SU-DHL-6 (cell line): ENCODE results near the gene TMSB4X.

Source experiments
- H2AFZ ChIP-seq: fragments of 200-600 bp; sonication (generic); 2 replicates; pipeline ENCODE4 v1.6.1; 2014; ENCODE audit warnings: low read depth, mild to moderate bottlenecking, moderate library complexity, mixed read lengths, antibody characterized with exemption, low read length; ENCODE audit not compliant: severe bottlenecking
- H3F3A ChIP-seq: fragments of 200-600 bp; shearing (Covaris generic); 2 replicates; pipeline ENCODE4 v1.6.0; 2016; ENCODE audit warnings: antibody characterized with exemption, mild to moderate bottlenecking; ENCODE audit not compliant: insufficient read depth
- H3K27ac ChIP-seq: fragments of 200-600 bp; sonication (generic); 2 replicates; pipeline ENCODE4 v1.5.1; 2016; ENCODE audit warnings: low read depth, mild to moderate bottlenecking, low read length, moderate library complexity, mixed read lengths
- H3K27me3 ChIP-seq: fragments of 200-600 bp; sonication (generic), shearing (Covaris generic); 2 replicates; pipeline ENCODE4 v1.6.0; 2014; ENCODE audit warnings: mild to moderate bottlenecking, low read length
- H3K36me3 ChIP-seq: fragments of 200-600 bp; sonication (generic); 2 replicates; pipeline ENCODE4 v1.6.1; 2014; ENCODE audit warnings: mild to moderate bottlenecking, low read length, mixed read lengths
- H3K4me2 ChIP-seq: fragments of 300-600, 200-600 bp; shearing (Covaris generic), sonication (generic); 2 replicates; pipeline ENCODE4 v1.6.0; 2014; ENCODE audit warnings: low read length, low read depth, mild to moderate bottlenecking; ENCODE audit not compliant: poor library complexity, severe bottlenecking
- H3K4me3 ChIP-seq: fragments of 200-600 bp; sonication (generic); 2 replicates; pipeline ENCODE4 v1.5.1; 2014; ENCODE audit warnings: antibody characterized with exemption, low read length, mild to moderate bottlenecking, mixed read lengths; ENCODE audit not compliant: insufficient read depth, poor library complexity, severe bottlenecking
- H3K79me2 ChIP-seq: fragments of 200-600 bp; sonication (generic); 2 replicates; pipeline ENCODE4 v1.6.1; 2014; ENCODE audit warnings: mild to moderate bottlenecking, low read length, moderate library complexity; ENCODE audit not compliant: insufficient read depth
- H3K9ac ChIP-seq: fragments of 200-600 bp; sonication (generic); 2 replicates; pipeline ENCODE4 v1.7.0; 2014; ENCODE audit warnings: mild to moderate bottlenecking, low read length
- H3K9me2 ChIP-seq: fragments of 200-600 bp; sonication (generic); replicated peaks from 2 replicates; pipeline ENCODE4 v1.6.1; 2014; ENCODE audit warnings: low read length; ENCODE audit not compliant: insufficient read depth
- H3K9me3 ChIP-seq: fragments of 200-600 bp; sonication (generic); 2 replicates; pipeline ENCODE4 v1.6.1; 2014; ENCODE audit warnings: low read length, mixed read lengths; ENCODE audit not compliant: insufficient read depth
- H4K20me1 ChIP-seq: fragments of 200-600 bp; sonication (generic); 2 replicates; pipeline ENCODE4 v1.6.1; 2014; ENCODE audit warnings: low read depth, mild to moderate bottlenecking, antibody characterized with exemption, low read length, moderate library complexity, mixed read lengths
- EZH2phosphoT487 ChIP-seq: fragments of 200-600 bp; sonication (generic), shearing (Covaris generic); conservative IDR thresholded peaks from 2 replicates; pipeline ENCODE4 v1.6.1; 2018; ENCODE audit warnings: mild to moderate bottlenecking, antibody characterized with exemption, low read length, moderate library complexity, mixed read lengths
- TF ChIP-seq, protein P1 (sequence below): fragments of 200-600 bp; sonication (generic); IDR thresholded peaks from one replicate; pipeline ENCODE4 v1.5.1; 2017; ENCODE audit warnings: antibody characterized with exemption, mild to moderate bottlenecking, low read length, moderate library complexity; ENCODE audit not compliant: insufficient read depth, poor library complexity, severe bottlenecking

The TMSB4X gene

DNA sequence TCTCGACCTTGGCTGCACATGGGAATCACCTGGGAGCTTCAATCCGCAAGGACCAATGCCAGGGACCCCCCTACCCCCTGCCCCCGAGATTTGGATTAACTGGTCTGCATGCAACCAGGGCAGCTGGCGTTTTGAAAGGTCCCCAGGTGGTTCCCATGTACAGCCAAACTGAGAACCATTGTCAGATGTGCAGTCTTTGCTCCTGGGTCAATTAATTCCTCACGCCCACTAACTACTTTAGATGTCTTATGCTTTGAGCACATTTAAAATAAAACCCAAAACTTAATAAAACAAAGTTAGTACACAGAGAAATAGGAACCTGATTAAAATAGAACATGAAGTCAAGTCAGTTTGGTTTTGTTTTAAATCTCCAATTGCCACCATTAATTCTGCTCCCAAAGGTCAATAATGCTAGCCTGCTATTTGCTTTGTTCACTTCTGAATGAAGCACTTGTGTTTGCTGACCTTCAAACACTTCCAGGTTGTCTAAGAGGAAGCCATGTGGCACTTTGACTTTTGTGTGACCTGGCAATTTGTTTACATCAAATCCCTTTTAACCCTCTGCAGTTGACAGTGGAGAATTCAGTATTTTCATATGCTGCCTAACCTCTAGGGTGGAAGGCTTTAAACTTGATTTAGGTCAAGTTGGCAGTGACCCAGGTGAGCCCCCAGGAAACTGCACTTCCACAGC lies 27.2 kb upstream of the TMSB4X start:
- Histone ChIP-seq H3K79me2 (no peaks in the 10 kb centered on the region; the same call in 1 of the 2 replicates), H3K36me3 (no peaks in the 10 kb centered on the region), H3K27ac (peak overlapping the region; percentile 96), H3K4me3 (no peak overlapping the region), H2AFZ (no peak overlapping the region), H3F3A (peaks cover 35% of the 10 kb centered on the region), H3K27me3 (no peaks in the 10 kb centered on the region), H3K4me2 (peak overlapping the region; percentile 84), H3K9ac (peak overlapping the region; percentile 55), H3K9me2 (no peaks in the 10 kb centered on the region), H4K20me1 (no peaks in the 10 kb centered on the region), H3K9me3 (no peaks in the 10 kb centered on the region)
- TF ChIP-seq EZH2phosphoT487, result no peak
- TF ChIP-seq, protein P1, sequence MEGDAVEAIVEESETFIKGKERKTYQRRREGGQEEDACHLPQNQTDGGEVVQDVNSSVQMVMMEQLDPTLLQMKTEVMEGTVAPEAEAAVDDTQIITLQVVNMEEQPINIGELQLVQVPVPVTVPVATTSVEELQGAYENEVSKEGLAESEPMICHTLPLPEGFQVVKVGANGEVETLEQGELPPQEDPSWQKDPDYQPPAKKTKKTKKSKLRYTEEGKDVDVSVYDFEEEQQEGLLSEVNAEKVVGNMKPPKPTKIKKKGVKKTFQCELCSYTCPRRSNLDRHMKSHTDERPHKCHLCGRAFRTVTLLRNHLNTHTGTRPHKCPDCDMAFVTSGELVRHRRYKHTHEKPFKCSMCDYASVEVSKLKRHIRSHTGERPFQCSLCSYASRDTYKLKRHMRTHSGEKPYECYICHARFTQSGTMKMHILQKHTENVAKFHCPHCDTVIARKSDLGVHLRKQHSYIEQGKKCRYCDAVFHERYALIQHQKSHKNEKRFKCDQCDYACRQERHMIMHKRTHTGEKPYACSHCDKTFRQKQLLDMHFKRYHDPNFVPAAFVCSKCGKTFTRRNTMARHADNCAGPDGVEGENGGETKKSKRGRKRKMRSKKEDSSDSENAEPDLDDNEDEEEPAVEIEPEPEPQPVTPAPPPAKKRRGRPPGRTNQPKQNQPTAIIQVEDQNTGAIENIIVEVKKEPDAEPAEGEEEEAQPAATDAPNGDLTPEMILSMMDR, result no peak

DNA sequence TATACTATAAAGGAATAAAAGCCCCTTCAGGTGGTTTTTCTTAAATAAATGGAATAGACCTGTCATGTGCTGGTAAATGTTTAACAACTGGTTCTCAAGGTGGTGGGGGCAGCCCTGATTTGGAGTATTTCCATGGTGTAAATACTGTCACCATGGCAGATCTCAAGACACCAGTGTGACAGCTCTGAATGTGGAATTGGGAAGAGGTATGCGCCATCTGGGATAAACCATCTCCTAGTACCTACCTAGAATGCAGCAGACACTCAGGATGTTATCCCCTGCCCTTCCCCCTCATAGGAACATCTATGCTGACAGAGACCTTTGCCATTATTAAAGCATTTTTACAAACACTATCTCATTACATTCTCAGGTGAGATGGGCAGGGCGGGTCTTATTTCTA lies 26.4 kb upstream of the TMSB4X start:
- TF ChIP-seq EZH2phosphoT487, result no peak
- TF ChIP-seq, protein P1, result no peak
- no peaks in the 10 kb centered on the region for H3K36me3 ChIP-seq
- no peak overlapping the region for H3K4me3 ChIP-seq
- H4K20me1 ChIP-seq, result no peaks in the 10 kb centered on the region
- H3K4me2 ChIP-seq, result peak overlapping the region; percentile 84
- H3K27ac ChIP-seq, result peak overlapping the region; percentile 96
- peak overlapping the region; percentile 57 for H2AFZ ChIP-seq
- H3F3A ChIP-seq, result peaks cover 43% of the 10 kb centered on the region
- H3K9me3 ChIP-seq, result no peaks in the 10 kb centered on the region
- no peaks in the 10 kb centered on the region for H3K9me2 ChIP-seq
- peak overlapping the region; percentile 55 for H3K9ac ChIP-seq
- no peaks in the 10 kb centered on the region for H3K27me3 ChIP-seq
- H3K79me2 ChIP-seq, result no peaks in the 10 kb centered on the region; the same call in 1 of the 2 replicates

DNA sequence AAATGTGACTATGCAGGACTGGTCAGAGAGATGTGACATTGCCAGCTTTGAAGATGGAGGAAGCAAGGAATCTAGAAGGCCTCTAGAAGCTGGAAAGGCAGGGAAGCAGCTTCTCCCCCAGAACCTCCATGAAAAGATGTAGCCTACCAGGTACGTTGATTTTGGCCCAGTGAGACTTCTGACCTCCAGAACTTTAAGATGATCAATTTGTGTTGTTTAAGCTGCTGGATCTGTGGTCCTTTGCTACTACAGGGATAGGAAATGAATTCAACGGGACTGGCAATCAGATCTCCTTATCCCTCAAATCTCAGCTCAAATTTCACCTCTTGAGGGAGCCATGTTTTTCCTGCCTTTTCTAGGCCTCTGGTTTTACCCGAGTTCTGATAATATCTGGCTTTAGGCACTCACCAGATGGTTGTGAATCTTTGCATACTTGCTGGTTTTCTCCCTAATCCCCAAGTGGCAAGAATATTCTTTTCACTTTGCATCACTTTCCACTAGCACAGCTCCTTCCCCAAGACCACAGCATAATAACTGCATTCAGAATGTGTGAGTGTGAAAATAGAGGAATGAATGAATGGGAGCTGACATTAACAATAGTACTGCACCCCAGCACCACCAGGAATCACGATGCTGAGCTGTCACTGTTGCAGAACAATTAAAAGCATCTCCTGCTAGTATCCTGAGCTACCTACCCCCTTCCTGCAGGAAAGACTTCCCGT lies 25.5 kb upstream of the TMSB4X start:
- H3K4me2 ChIP-seq, result peak overlapping the region; percentile 84
- peak overlapping the region; percentile 57 for H2AFZ ChIP-seq

More for the DNA sequence above, 25.5 kb upstream of the TMSB4X start:
- Histone ChIP-seq H3K9ac (peak overlapping the region; percentile 55), H4K20me1 (no peaks in the 10 kb centered on the region), H3K27ac (peak overlapping the region; percentile 96), H3K4me3 (no peak overlapping the region), H3K36me3 (no peaks in the 10 kb centered on the region), H3K9me3 (no peaks in the 10 kb centered on the region), H3K9me2 (no peaks in the 10 kb centered on the region), H3K79me2 (no peaks in the 10 kb centered on the region; the same call in 1 of the 2 replicates), H3K27me3 (no peaks in the 10 kb centered on the region), H3F3A (peaks cover 49% of the 10 kb centered on the region)
- TF ChIP-seq, protein P1, result no peak
- no peak for TF ChIP-seq EZH2phosphoT487
